ENCODE results near the gene ZFAND5. TPM values are rescaled to one million over a fixed set of nuclear protein-coding genes. Genes with fewer than 3 reads are reported as not detected.

Gene ZFAND5
- total and polyA plus RNA-seq, 4 donors, result 45.6 to 119 (median 61.9) TPM

- WGBS, result 94% methylated on average over 2 of the region's 2 CpGs
- no peaks in the 10 kb centered on the region for H3K9me3 ChIP-seq (ENCODE audit: control insufficient read depth in 4 of 4, low read length in 3 of 4)
These were observed 47.6 kb upstream of the ZFAND5 start for GRCh38 chr9:72412483-72413040.

GRCh38 chr9:72410214-72410613 lies 45.2 kb upstream of the ZFAND5 start:
- Histone ChIP-seq H3K4me3 (ENCODE audit: low read depth in 1 of 3, low read length in 3 of 3) (no peak overlapping the region), H3K4me1 (ENCODE audit: control insufficient read depth in 4 of 4, insufficient read depth in 4 of 4, low read length in 3 of 4) (peaks cover 0 to 4% (median 0%) of the 10 kb centered on the region in 4 donors), H3K9ac (ENCODE audit: low read depth in 1 of 2, low read length in 2 of 2) (no peak overlapping the region), H3K27ac (ENCODE audit: low read depth in 1 of 2, low read length in 2 of 2) (no peak overlapping the region), H3K36me3 (ENCODE audit: control insufficient read depth in 4 of 4, insufficient read depth in 3 of 4, low read depth in 1 of 4, low read length in 3 of 4) (no peaks in the 10 kb centered on the region), H3K27me3 (ENCODE audit: control insufficient read depth in 4 of 4, insufficient read depth in 4 of 4, low read length in 3 of 4) (no peaks in the 10 kb centered on the region), H3K9me3 (ENCODE audit: control insufficient read depth in 4 of 4, low read length in 3 of 4) (no peaks in the 10 kb centered on the region)
- no peak for DNase-seq (ENCODE audit: low spot score)
- TF ChIP-seq HNF4A (conservative IDR thresholded peaks at IDR 0.05), result peak; percentile 62 to 68
- no peak for TF ChIP-seq JUND (IDR thresholded peaks at IDR 0.05)
- 85% methylated on average over 1 of the region's 1 CpG for WGBS

More at GRCh38 chr9:72412483-72413040, 47.6 kb upstream of the ZFAND5 start:
- Histone ChIP-seq H3K4me1 (ENCODE audit: control insufficient read depth in 4 of 4, insufficient read depth in 4 of 4, low read length in 3 of 4) (peaks cover 0 to 4% (median 0%) of the 10 kb centered on the region in 4 donors), H3K27ac (ENCODE audit: low read depth in 1 of 2, low read length in 2 of 2) (no peak overlapping the region), H3K36me3 (ENCODE audit: control insufficient read depth in 4 of 4, insufficient read depth in 3 of 4, low read depth in 1 of 4, low read length in 3 of 4) (no peaks in the 10 kb centered on the region), H3K9ac (ENCODE audit: low read depth in 1 of 2, low read length in 2 of 2) (no peak overlapping the region), H3K27me3 (ENCODE audit: control insufficient read depth in 4 of 4, insufficient read depth in 4 of 4, low read length in 3 of 4) (no peaks in the 10 kb centered on the region), H3K4me3 (ENCODE audit: low read depth in 1 of 3, low read length in 3 of 3) (no peak overlapping the region)
- no peak for DNase-seq (ENCODE audit: low spot score)
- TF ChIP-seq HNF4A (conservative IDR thresholded peaks at IDR 0.05) (no peak), SP1 (IDR thresholded peaks at IDR 0.05) (no peak)

- no peak for DNase-seq (ENCODE audit: low spot score)
- H3K4me1 ChIP-seq (ENCODE audit: control insufficient read depth in 4 of 4, insufficient read depth in 4 of 4, low read length in 3 of 4), result peaks cover 0 to 4% (median 0%) of the 10 kb centered on the region in 4 donors
- H3K27ac ChIP-seq (ENCODE audit: low read depth in 1 of 2, low read length in 2 of 2), result no peak overlapping the region
- TF ChIP-seq ATF3 (IDR thresholded peaks at IDR 0.05), result no peak
- no peak for TF ChIP-seq FOXA2 (IDR thresholded peaks at IDR 0.05)
- no peak for TF ChIP-seq ZBTB33 (IDR thresholded peaks at IDR 0.05)
- TF ChIP-seq JUND (IDR thresholded peaks at IDR 0.05), result no peak
- no peak for TF ChIP-seq NR2F2 (IDR thresholded peaks at IDR 0.05)
- no peak for TF ChIP-seq CTCF (IDR thresholded peaks at IDR 0.05; ENCODE audit: low read depth, low read length, missing input control)
- TF ChIP-seq TAF1 (conservative IDR thresholded peaks at IDR 0.05), result no peak
- no peak for TF ChIP-seq RAD21 (IDR thresholded peaks at IDR 0.05)
- no peak for TF ChIP-seq EGR1 (IDR thresholded peaks at IDR 0.05; ENCODE audit: low read depth in 2 of 2)
- no peak for TF ChIP-seq YY1 (IDR thresholded peaks at IDR 0.05)
- TF ChIP-seq REST (IDR thresholded peaks at IDR 0.05), result no peak
- no peak for TF ChIP-seq RXRA (IDR thresholded peaks at IDR 0.05)
- TF ChIP-seq GABPA (IDR thresholded peaks at IDR 0.05 in 1 of 2, conservative IDR thresholded peaks at IDR 0.05 in 1 of 2), result no peak
- H3K27me3 ChIP-seq (ENCODE audit: control insufficient read depth in 4 of 4, insufficient read depth in 4 of 4, low read length in 3 of 4), result no peaks in the 10 kb centered on the region
- H3K4me3 ChIP-seq (ENCODE audit: low read depth in 1 of 3, low read length in 3 of 3), result no peak overlapping the region
- H3K36me3 ChIP-seq (ENCODE audit: control insufficient read depth in 4 of 4, insufficient read depth in 3 of 4, low read depth in 1 of 4, low read length in 3 of 4), result no peaks in the 10 kb centered on the region
- no peak overlapping the region for H3K9ac ChIP-seq (ENCODE audit: low read depth in 1 of 2, low read length in 2 of 2)
- no peaks in the 10 kb centered on the region for H3K9me3 ChIP-seq (ENCODE audit: control insufficient read depth in 4 of 4, low read length in 3 of 4)
- WGBS, result 70% methylated on average over 2 of the region's 2 CpGs
These were observed 42.1 kb upstream of the ZFAND5 start for GRCh38 chr9:72407114-72407513.

Data from liver (tissue), 9 donors.